ENCODE data around the gene COL4A2.

DNA sequence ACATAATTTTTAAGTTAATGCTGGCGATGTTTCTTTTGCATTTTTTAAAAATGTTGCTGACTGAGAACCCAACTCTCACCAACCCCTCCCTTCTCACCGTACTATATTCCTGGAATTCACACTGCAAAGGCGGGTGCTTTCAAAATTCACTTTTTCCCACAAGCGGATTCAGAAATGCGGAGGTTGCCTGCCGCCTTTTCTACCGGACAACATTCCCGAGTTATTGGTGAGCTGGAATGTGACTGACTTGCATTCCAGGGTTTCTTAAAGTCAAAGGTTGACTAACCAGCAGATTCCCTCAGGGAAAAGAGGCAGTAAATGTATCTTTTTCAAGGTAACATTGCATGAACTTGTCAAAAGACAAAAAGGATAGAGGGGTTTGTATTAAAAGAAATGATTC lies 141.1 kb downstream of the COL4A2 start:
- TF ChIP-seq, protein P1, sequence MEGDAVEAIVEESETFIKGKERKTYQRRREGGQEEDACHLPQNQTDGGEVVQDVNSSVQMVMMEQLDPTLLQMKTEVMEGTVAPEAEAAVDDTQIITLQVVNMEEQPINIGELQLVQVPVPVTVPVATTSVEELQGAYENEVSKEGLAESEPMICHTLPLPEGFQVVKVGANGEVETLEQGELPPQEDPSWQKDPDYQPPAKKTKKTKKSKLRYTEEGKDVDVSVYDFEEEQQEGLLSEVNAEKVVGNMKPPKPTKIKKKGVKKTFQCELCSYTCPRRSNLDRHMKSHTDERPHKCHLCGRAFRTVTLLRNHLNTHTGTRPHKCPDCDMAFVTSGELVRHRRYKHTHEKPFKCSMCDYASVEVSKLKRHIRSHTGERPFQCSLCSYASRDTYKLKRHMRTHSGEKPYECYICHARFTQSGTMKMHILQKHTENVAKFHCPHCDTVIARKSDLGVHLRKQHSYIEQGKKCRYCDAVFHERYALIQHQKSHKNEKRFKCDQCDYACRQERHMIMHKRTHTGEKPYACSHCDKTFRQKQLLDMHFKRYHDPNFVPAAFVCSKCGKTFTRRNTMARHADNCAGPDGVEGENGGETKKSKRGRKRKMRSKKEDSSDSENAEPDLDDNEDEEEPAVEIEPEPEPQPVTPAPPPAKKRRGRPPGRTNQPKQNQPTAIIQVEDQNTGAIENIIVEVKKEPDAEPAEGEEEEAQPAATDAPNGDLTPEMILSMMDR (IDR thresholded peaks at IDR 0.05), result no peak
- TF ChIP-seq POLR2A (IDR thresholded peaks at IDR 0.05), result no peak

Data from right lobe of liver (tissue), 4 donors.